ENCODE measurements around the gene CRTAC1. TPM values are rescaled to one million over a fixed set of nuclear protein-coding genes. Genes with fewer than 3 reads are reported as not detected.

Gene CRTAC1
- total RNA-seq, 1 donor, result not detected

GRCh38 chr10:97876402-97876801, 154.0 kb downstream of the CRTAC1 start:
- H3K4me2 ChIP-seq (ENCODE audit: insufficient read depth, low read length), result no peak overlapping the region
- no peak overlapping the region for H3K4me3 ChIP-seq (ENCODE audit: insufficient read depth, low read length)
- H3K79me2 ChIP-seq (ENCODE audit: insufficient read depth, low read length), result no peaks in the 10 kb centered on the region
- DNase-seq (ENCODE audit: insufficient read length, low spot score, missing footprints), result no peak
- H2AFZ ChIP-seq (ENCODE audit: low read length), result no peak overlapping the region
- no peaks in the 10 kb centered on the region for H4K20me1 ChIP-seq (ENCODE audit: insufficient read depth, low read length)
- H3K27ac ChIP-seq (ENCODE audit: low read depth, low read length), result no peak overlapping the region
- no peaks in the 10 kb centered on the region for H3K9me3 ChIP-seq (ENCODE audit: low read depth, low read length)
- TF ChIP-seq CTCF (IDR thresholded peaks at IDR 0.05; ENCODE audit: extremely low read depth, low read depth, low read length), result no peak
- H3K4me1 ChIP-seq (ENCODE audit: insufficient read depth, low read length), result no peaks in the 10 kb centered on the region
- H3K36me3 ChIP-seq (ENCODE audit: insufficient read depth, low read length), result no peaks in the 10 kb centered on the region
- peaks cover 20% of the 10 kb centered on the region for H3K27me3 ChIP-seq (ENCODE audit: insufficient read depth, low read length)

GRCh38 chr10:97875391-97875790, 155.0 kb downstream of the CRTAC1 start:
- no peak for DNase-seq (ENCODE audit: insufficient read length, low spot score, missing footprints)
- H3K4me1 ChIP-seq (ENCODE audit: insufficient read depth, low read length), result no peaks in the 10 kb centered on the region

GRCh38 chr10:97874332-97874731, 156.1 kb downstream of the CRTAC1 start:
- DNase-seq (ENCODE audit: insufficient read length, low spot score, missing footprints), result no peak
- TF ChIP-seq CTCF (IDR thresholded peaks at IDR 0.05; ENCODE audit: extremely low read depth, low read depth, low read length), result no peak
- H3K27me3 ChIP-seq (ENCODE audit: insufficient read depth, low read length), result peaks cover 36% of the 10 kb centered on the region

More at GRCh38 chr10:97875391-97875790, 155.0 kb downstream of the CRTAC1 start:
- H2AFZ ChIP-seq (ENCODE audit: low read length), result no peak overlapping the region
- H4K20me1 ChIP-seq (ENCODE audit: insufficient read depth, low read length), result no peaks in the 10 kb centered on the region
- H3K36me3 ChIP-seq (ENCODE audit: insufficient read depth, low read length), result no peaks in the 10 kb centered on the region
- no peaks in the 10 kb centered on the region for H3K79me2 ChIP-seq (ENCODE audit: insufficient read depth, low read length)
- no peak for TF ChIP-seq CTCF (IDR thresholded peaks at IDR 0.05; ENCODE audit: extremely low read depth, low read depth, low read length)
- peaks cover 29% of the 10 kb centered on the region for H3K27me3 ChIP-seq (ENCODE audit: insufficient read depth, low read length)
- H3K9me3 ChIP-seq (ENCODE audit: low read depth, low read length), result no peaks in the 10 kb centered on the region
- H3K27ac ChIP-seq (ENCODE audit: low read depth, low read length), result no peak overlapping the region
- no peak overlapping the region for H3K4me2 ChIP-seq (ENCODE audit: insufficient read depth, low read length)
- no peak overlapping the region for H3K4me3 ChIP-seq (ENCODE audit: insufficient read depth, low read length)

GRCh38 chr10:97873569-97873968, 156.9 kb downstream of the CRTAC1 start:
- Histone ChIP-seq H3K27me3 (ENCODE audit: insufficient read depth, low read length) (peaks cover 36% of the 10 kb centered on the region), H3K4me2 (ENCODE audit: insufficient read depth, low read length) (no peak overlapping the region), H3K79me2 (ENCODE audit: insufficient read depth, low read length) (no peaks in the 10 kb centered on the region), H3K4me3 (ENCODE audit: insufficient read depth, low read length) (no peak overlapping the region), H3K9me3 (ENCODE audit: low read depth, low read length) (no peaks in the 10 kb centered on the region), H3K4me1 (ENCODE audit: insufficient read depth, low read length) (peaks cover 8% of the 10 kb centered on the region), H2AFZ (ENCODE audit: low read length) (no peak overlapping the region), H4K20me1 (ENCODE audit: insufficient read depth, low read length) (no peaks in the 10 kb centered on the region), H3K36me3 (ENCODE audit: insufficient read depth, low read length) (no peaks in the 10 kb centered on the region), H3K27ac (ENCODE audit: low read depth, low read length) (no peak overlapping the region)
- DNase-seq (ENCODE audit: insufficient read length, low spot score, missing footprints), result peak; percentile 44
- TF ChIP-seq CTCF (IDR thresholded peaks at IDR 0.05; ENCODE audit: extremely low read depth, low read depth, low read length), result no peak

More at GRCh38 chr10:97874332-97874731, 156.1 kb downstream of the CRTAC1 start:
- H3K4me1 ChIP-seq (ENCODE audit: insufficient read depth, low read length), result peaks cover 1% of the 10 kb centered on the region
- H2AFZ ChIP-seq (ENCODE audit: low read length), result no peak overlapping the region
- no peak overlapping the region for H3K4me3 ChIP-seq (ENCODE audit: insufficient read depth, low read length)
- no peak overlapping the region for H3K4me2 ChIP-seq (ENCODE audit: insufficient read depth, low read length)
- no peak overlapping the region for H3K27ac ChIP-seq (ENCODE audit: low read depth, low read length)
- H3K79me2 ChIP-seq (ENCODE audit: insufficient read depth, low read length), result no peaks in the 10 kb centered on the region
- H4K20me1 ChIP-seq (ENCODE audit: insufficient read depth, low read length), result no peaks in the 10 kb centered on the region
- no peaks in the 10 kb centered on the region for H3K9me3 ChIP-seq (ENCODE audit: low read depth, low read length)
- no peaks in the 10 kb centered on the region for H3K36me3 ChIP-seq (ENCODE audit: insufficient read depth, low read length)

All from osteoblast (primary cell).